HCT116 (cell line): Measurements from ENCODE around the gene MCF2L2. TPM values are rescaled to one million over a fixed set of nuclear protein-coding genes. Genes with fewer than 3 reads are reported as not detected.

Source experiments
- ATAC-seq: fragments of 200-7000 bp; cut with Tn5 transposase; 2 replicates; pipeline ENCODE4 v1.9.1; 2020; ENCODE audit warnings: mild to moderate bottlenecking, moderate library complexity
- BruUV-seq: library from RNA; stranded (reverse); fragments of 400-500 nt; replicated peaks from 2 replicates; lab custom pipeline; 2021; lab: Mats Ljungman, UMichigan
- CTCF ChIA-PET: fragments of 300-600 bp; sonication (Branson Sonifier 250); formaldehyde crosslinking; loops from one replicate; lab custom pipeline; 2021; ENCODE audit warnings: antibody characterized with exemption; lab: Charles Lee
- POLR2A ChIA-PET: fragments of 300-600, 350-600 bp; sonication (Branson Sonifier 250); formaldehyde crosslinking; loops from one replicate; lab custom pipeline; 2021; ENCODE audit warnings: antibody characterized with exemption; lab: Charles Lee
- RAD21 ChIA-PET, 2 experiments: fragments of 300-600 bp; sonication (Branson Sonifier 250); formaldehyde crosslinking; loops; one replicate each; lab custom pipeline; 2023; ENCODE audit warnings: low total read pairs in 2 of 2; ENCODE audit not compliant: uncharacterized antibody in 2 of 2, unreplicated experiment in 2 of 2, low non-redundant PET in 1 of 2; lab: Charles Lee
- DNase-seq: peaks from one replicate; pipeline ENCODE4 v3.0.0-alpha.2; 2010; ENCODE audit warnings: low read depth, low spot score
- H2AFZ ChIP-seq: fragments of 200-600 bp; shearing (Covaris generic), sonication (generic); 2 replicates; pipeline ENCODE4 v1.6.1; 2017; ENCODE audit warnings: low read depth, mixed run types, mixed read lengths, antibody characterized with exemption, low read length; ENCODE audit not compliant: poor library complexity, severe bottlenecking
- H3K27ac ChIP-seq: 2 replicates; pipeline ENCODE4 v1.5.1; 2012; ENCODE audit warnings: low read depth, low read length
- H3K27me3 ChIP-seq: fragments of 200-600 bp; sonication (generic); 2 replicates; pipeline ENCODE4 v1.6.1; 2016; ENCODE audit warnings: mixed run types, low read length, mixed read lengths; ENCODE audit not compliant: insufficient read depth
- H3K36me3 ChIP-seq, 2 experiments: fragments of 200-500 bp in 1 of 2; fragments of 200-600 bp in 1 of 2; sonication (Bioruptor generic) in 1 of 2; sonication (generic) in 1 of 2; 2 replicates each; pipeline versions ENCODE4 v1.5.1 to v1.6.1; 2014 to 2016; ENCODE audit warnings: low read length in 2 of 2, inconsistent platforms in 1 of 2, mixed read lengths in 1 of 2, mixed run types in 1 of 2; ENCODE audit not compliant: insufficient read depth in 2 of 2, control insufficient read depth in 1 of 2
- H3K4me1 ChIP-seq, 2 experiments: fragments of 200-600 bp in 1 of 2; sonication (generic) in 1 of 2; 2 replicates each; pipeline versions ENCODE4 v1.5.1 to v1.6.1; 2012 to 2017; ENCODE audit warnings: low read length in 2 of 2, inconsistent platforms in 1 of 2, mild to moderate bottlenecking in 1 of 2, mixed read lengths in 1 of 2, mixed run types in 1 of 2, moderate library complexity in 1 of 2; ENCODE audit not compliant: insufficient read depth in 2 of 2, control insufficient read depth in 1 of 2
- H3K4me2 ChIP-seq: fragments of 200-600 bp; sonication (generic); 2 replicates; pipeline ENCODE4 v1.6.1; 2017; ENCODE audit warnings: mixed run types, low read length, mixed read lengths
- H3K4me3 ChIP-seq, 2 experiments: fragments of 200-600 bp in 1 of 2; sonication (generic) in 1 of 2; replicated peaks in 1 of 2; 2 replicates each; pipeline ENCODE4 v1.5.1; 2011 to 2016; ENCODE audit warnings: low read length in 2 of 2, control low read depth in 1 of 2, low read depth in 1 of 2, mild to moderate bottlenecking in 1 of 2, mixed read lengths in 1 of 2, mixed run types in 1 of 2
- H3K79me2 ChIP-seq: fragments of 200-600 bp; sonication (generic); 2 replicates; pipeline ENCODE4 v1.6.1; 2017; ENCODE audit warnings: mild to moderate bottlenecking, mixed run types, low read length, moderate library complexity, mixed read lengths; ENCODE audit not compliant: insufficient read depth
- H3K9ac ChIP-seq: fragments of 200-600 bp; sonication (generic); 2 replicates; pipeline ENCODE4 v1.6.1; 2016; ENCODE audit warnings: low read length, mixed read lengths
- H3K9me2 ChIP-seq: fragments of 200-600 bp; sonication (generic), shearing (Covaris generic); 2 replicates; pipeline ENCODE4 v1.6.1; 2017; ENCODE audit warnings: mixed run types, mild to moderate bottlenecking, moderate library complexity; ENCODE audit not compliant: insufficient read depth
- H3K9me3 ChIP-seq, 2 experiments: fragments of 200-500 bp in 1 of 2; fragments of 200-600 bp in 1 of 2; sonication (Bioruptor generic) in 1 of 2; sonication (generic) in 1 of 2; 2 replicates each; pipeline ENCODE4 v1.6.1; 2014 to 2017; ENCODE audit warnings: low read length in 2 of 2, mixed read lengths in 2 of 2, inconsistent platforms in 1 of 2, low read depth in 1 of 2, mild to moderate bottlenecking in 1 of 2, mixed run types in 1 of 2, moderate library complexity in 1 of 2; ENCODE audit not compliant: control insufficient read depth in 1 of 2, insufficient read depth in 1 of 2
- H4K20me1 ChIP-seq: fragments of 200-600 bp; sonication (generic), shearing (Covaris generic); 2 replicates; pipeline ENCODE4 v1.6.1; 2017; ENCODE audit warnings: mixed run types, mild to moderate bottlenecking, moderate library complexity; ENCODE audit not compliant: insufficient read depth
- ATF3 ChIP-seq: IDR thresholded peaks from 2 replicates; pipeline ENCODE4 v1.6.1; 2012
- CBX3 ChIP-seq: IDR thresholded peaks from 2 replicates; pipeline ENCODE4 v1.6.1; 2012; ENCODE audit warnings: low read depth
- CTCF ChIP-seq, 3 experiments: fragments of 200-600 bp in 1 of 3; sonication (generic) in 1 of 3; IDR thresholded peaks in 2 of 3; conservative IDR thresholded peaks in 1 of 3; 2 replicates each; pipeline ENCODE4 v1.5.1; 2012 to 2017; ENCODE audit warnings: low read depth in 2 of 3, low read length in 2 of 3, antibody characterized with exemption in 1 of 3, borderline replicate concordance in 1 of 3, control low read depth in 1 of 3, mild to moderate bottlenecking in 1 of 3, mixed read lengths in 1 of 3, mixed run types in 1 of 3, moderate library complexity in 1 of 3; ENCODE audit not compliant: insufficient read depth in 1 of 3
- EGR1 ChIP-seq: IDR thresholded peaks from 2 replicates; pipeline ENCODE4 v1.6.1; 2012; ENCODE audit warnings: low read depth
- ELF1 ChIP-seq: IDR thresholded peaks from 2 replicates; pipeline ENCODE4 v1.6.1; 2012; ENCODE audit warnings: low read depth, borderline replicate concordance
- FOSL1 ChIP-seq: IDR thresholded peaks from 2 replicates; pipeline ENCODE4 v1.6.1; 2012; ENCODE audit warnings: low read depth
- POLR2A ChIP-seq: IDR thresholded peaks from 2 replicates; pipeline ENCODE4 v1.7.0; 2011; ENCODE audit warnings: borderline replicate concordance; ENCODE audit not compliant: insufficient read depth, insufficient read length; ENCODE audit errors: extremely low read depth
- POLR2AphosphoS5 ChIP-seq: IDR thresholded peaks from 2 replicates; pipeline ENCODE4 v1.6.1; 2011; ENCODE audit warnings: mild to moderate bottlenecking, low read depth, low read length, moderate library complexity
- RAD21 ChIP-seq: IDR thresholded peaks from 2 replicates; pipeline ENCODE4 v1.6.1; 2012; ENCODE audit warnings: low read depth, mild to moderate bottlenecking
- REST ChIP-seq: IDR thresholded peaks from 2 replicates; pipeline ENCODE4 v1.6.1; 2012; ENCODE audit warnings: low read depth
- SP1 ChIP-seq: IDR thresholded peaks from 2 replicates; pipeline ENCODE4 v1.6.1; 2012; ENCODE audit warnings: low read depth
- SRF ChIP-seq: IDR thresholded peaks from 2 replicates; pipeline ENCODE4 v1.6.1; 2012; ENCODE audit warnings: low read depth
- YY1 ChIP-seq: IDR thresholded peaks from 2 replicates; pipeline ENCODE4 v1.6.1; 2011; ENCODE audit warnings: low read length, low read depth, moderate library complexity, mild to moderate bottlenecking; ENCODE audit not compliant: insufficient replicate concordance; ENCODE audit errors: extremely low read depth
- ZBTB33 ChIP-seq: IDR thresholded peaks from 2 replicates; pipeline ENCODE4 v1.6.1; 2011; ENCODE audit warnings: mild to moderate bottlenecking, low read length, moderate library complexity; ENCODE audit not compliant: insufficient replicate concordance; ENCODE audit errors: extremely low read depth
- ZFX ChIP-seq: fragments of 450-650 bp; IDR thresholded peaks from 2 replicates; pipeline ENCODE4 v1.6.1; 2017
- ZNF274 ChIP-seq: fragments of 200-500 bp; sonication (Bioruptor generic); IDR thresholded peaks from 2 replicates; pipeline ENCODE4 v1.6.1; 2014; ENCODE audit warnings: mild to moderate bottlenecking, low read depth, low read length, inconsistent platforms
- intact Hi-C: fragments of 100-400 bp; cut with micrococcal nuclease; formaldehyde crosslinking; loops from 2 replicates; pipeline ENCODE4 v1.10.0; 2022
- total RNA-seq: library from RNA; stranded (reverse); gene quantifications from one replicate; pipeline ENCODE4 v1.2.1, GENCODE V29; 2021; ENCODE audit not compliant: unreplicated experiment

Gene MCF2L2
- total RNA-seq, 1 experiment from 2014 or later: 1.5 TPM

- CTCF ChIA-PET: no interaction called here
Measured at GRCh38 chr3:183350164-183350563, 78.3 kb downstream of the MCF2L2 start.

More at GRCh38 chr3:183350164-183350563, 78.3 kb downstream of the MCF2L2 start:
- POLR2A ChIA-PET: no interaction called here
- DNase-seq (no peak), ATAC-seq (no peak)
- Histone ChIP-seq H3K36me3 (no peaks in the 10 kb centered on the region), H3K79me2 (no peaks in the 10 kb centered on the region), H3K27me3 (no peaks in the 10 kb centered on the region), H3K27ac (no peak overlapping the region), H3K9me2 (no peaks in the 10 kb centered on the region), H3K4me1 (no peaks in the 10 kb centered on the region), H4K20me1 (no peaks in the 10 kb centered on the region), H3K9me3 (no peaks in the 10 kb centered on the region)
- intact Hi-C loops: no loop called here
- BruUV-seq: no TSS peak
- RAD21 ChIA-PET: no interaction called here
- no peak for TF ChIP-seq ZNF274
- TF ChIP-seq REST: no peak
- no peak for TF ChIP-seq ATF3
- no peak for TF ChIP-seq RAD21
- TF ChIP-seq POLR2AphosphoS5: no peak
- no peak for TF ChIP-seq ELF1
- TF ChIP-seq ZFX: no peak
- TF ChIP-seq ZBTB33: no peak
- TF ChIP-seq SP1: no peak
- TF ChIP-seq EGR1: no peak
- TF ChIP-seq SRF: no peak
- TF ChIP-seq CTCF (IDR thresholded peaks at IDR 0.05 in 2 of 3, conservative IDR thresholded peaks at IDR 0.05 in 1 of 3; ENCODE audit: borderline replicate concordance in 1 of 3, insufficient read depth in 1 of 3, low read depth in 2 of 3, low read length in 2 of 3): no peak
- TF ChIP-seq FOSL1: no peak
- TF ChIP-seq CBX3: no peak
- TF ChIP-seq YY1: no peak
- no peak for TF ChIP-seq POLR2A
- TF ChIP-seq, all 23 proteins: peak for 0
- Histone ChIP-seq H3K4me3 (no peak overlapping the region), H3K9ac (no peak overlapping the region), H2AFZ (no peak overlapping the region), H3K4me2 (no peak overlapping the region)
